Measurements from ENCODE around the gene HMGA1. TPM values are rescaled to one million over a fixed set of nuclear protein-coding genes. Genes with fewer than 3 reads are reported as not detected.
A peak's percentile ranks its signal among the peaks of the same experiment; 100 is the strongest.

HMGA1 gene
- total and polyA plus RNA-seq, 7 donors = 83.5 to 389 (median 134) TPM

DNA sequence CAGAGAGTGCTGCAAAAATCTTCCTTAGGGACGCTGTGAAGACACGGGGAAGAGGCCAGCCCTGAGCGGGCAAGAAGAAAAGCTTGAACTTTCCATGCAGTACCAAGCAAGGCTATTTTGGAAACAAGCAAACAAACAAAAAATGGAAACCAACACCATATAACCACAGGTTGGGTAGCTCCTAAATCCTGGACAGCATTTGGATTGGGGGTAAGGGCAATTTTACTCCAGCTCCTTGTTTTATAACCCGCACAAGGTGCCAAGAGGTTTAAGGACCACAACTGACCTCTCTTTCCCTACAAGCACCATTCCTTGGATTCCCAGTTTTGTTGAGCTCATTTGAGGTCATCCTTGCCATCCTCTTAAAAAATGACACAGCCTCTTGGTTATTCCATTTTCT lies 43.5 kb downstream of the HMGA1 start:
- peak overlapping the region; percentile 83 for H3K27ac ChIP-seq
- H3K4me3 ChIP-seq = no peak overlapping the region
- peaks cover 61% of the 10 kb centered on the region for H3K4me1 ChIP-seq
- H3K36me3 ChIP-seq (ENCODE audit: insufficient read depth in 1 of 2, low read depth in 1 of 2) = peaks cover 0 to 16% of the 10 kb centered on the region in 2 donors
- no peaks in the 10 kb centered on the region for H3K27me3 ChIP-seq (ENCODE audit: insufficient read depth in 3 of 3, low read length in 2 of 3)
- TF ChIP-seq, protein P1, sequence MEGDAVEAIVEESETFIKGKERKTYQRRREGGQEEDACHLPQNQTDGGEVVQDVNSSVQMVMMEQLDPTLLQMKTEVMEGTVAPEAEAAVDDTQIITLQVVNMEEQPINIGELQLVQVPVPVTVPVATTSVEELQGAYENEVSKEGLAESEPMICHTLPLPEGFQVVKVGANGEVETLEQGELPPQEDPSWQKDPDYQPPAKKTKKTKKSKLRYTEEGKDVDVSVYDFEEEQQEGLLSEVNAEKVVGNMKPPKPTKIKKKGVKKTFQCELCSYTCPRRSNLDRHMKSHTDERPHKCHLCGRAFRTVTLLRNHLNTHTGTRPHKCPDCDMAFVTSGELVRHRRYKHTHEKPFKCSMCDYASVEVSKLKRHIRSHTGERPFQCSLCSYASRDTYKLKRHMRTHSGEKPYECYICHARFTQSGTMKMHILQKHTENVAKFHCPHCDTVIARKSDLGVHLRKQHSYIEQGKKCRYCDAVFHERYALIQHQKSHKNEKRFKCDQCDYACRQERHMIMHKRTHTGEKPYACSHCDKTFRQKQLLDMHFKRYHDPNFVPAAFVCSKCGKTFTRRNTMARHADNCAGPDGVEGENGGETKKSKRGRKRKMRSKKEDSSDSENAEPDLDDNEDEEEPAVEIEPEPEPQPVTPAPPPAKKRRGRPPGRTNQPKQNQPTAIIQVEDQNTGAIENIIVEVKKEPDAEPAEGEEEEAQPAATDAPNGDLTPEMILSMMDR (IDR thresholded peaks at IDR 0.05) = no peak
- DNase-seq (no peak), ATAC-seq (no peak)
- 85 to 90% (median 88%) methylated on average over 4 of the region's 4 CpGs for WGBS, 3 donors
- intact Hi-C loops (cut with DNase I) = no loop called here
- no peaks in the 10 kb centered on the region for H3K9me3 ChIP-seq

DNA sequence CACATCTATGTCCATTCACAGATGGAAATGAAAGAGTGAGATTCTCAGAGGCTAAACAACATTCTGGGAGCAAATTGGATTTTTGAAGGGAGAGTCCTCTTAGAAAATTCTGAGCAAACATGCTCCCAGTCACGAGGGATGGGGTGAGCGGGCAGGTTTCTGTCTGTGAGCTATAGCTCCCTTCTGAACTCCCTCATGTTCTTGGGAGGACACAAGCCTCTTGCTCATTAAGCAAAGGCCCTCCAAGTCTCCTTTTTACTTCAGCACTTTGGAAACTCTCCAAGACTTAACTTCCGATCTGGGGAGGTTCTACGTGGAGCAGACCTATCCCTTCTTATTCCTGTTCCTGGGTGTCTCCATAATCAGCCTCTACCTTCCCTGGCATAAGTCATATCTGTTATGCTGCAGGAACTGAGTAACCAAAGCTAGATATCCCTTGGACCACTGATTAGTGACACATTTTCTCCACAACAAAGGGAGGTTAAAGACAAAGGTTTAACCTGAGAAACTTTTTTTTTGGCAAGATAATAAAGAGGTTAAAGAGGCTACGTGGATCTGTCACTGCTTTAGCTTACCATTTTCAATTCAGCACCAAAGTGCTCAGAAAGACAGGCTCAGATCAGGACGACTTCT lies 45.1 kb downstream of the HMGA1 start:
- no peak for DNase-seq
- Histone ChIP-seq H3K27ac (no peak overlapping the region), H3K9me3 (no peaks in the 10 kb centered on the region), H3K4me1 (peaks cover 64% of the 10 kb centered on the region), H3K27me3 (ENCODE audit: insufficient read depth in 3 of 3, low read length in 2 of 3) (no peaks in the 10 kb centered on the region), H3K4me3 (no peak overlapping the region), H3K36me3 (ENCODE audit: insufficient read depth in 1 of 2, low read depth in 1 of 2) (peaks cover 0 to 16% of the 10 kb centered on the region in 2 donors)
- 77 to 84% (median 83%) methylated on average over 6 of the region's 6 CpGs for WGBS, 3 donors
- intact Hi-C loops (cut with DNase I) = no loop called here
- TF ChIP-seq, protein P1 (IDR thresholded peaks at IDR 0.05) = no peak
- ATAC-seq = no peak

DNA sequence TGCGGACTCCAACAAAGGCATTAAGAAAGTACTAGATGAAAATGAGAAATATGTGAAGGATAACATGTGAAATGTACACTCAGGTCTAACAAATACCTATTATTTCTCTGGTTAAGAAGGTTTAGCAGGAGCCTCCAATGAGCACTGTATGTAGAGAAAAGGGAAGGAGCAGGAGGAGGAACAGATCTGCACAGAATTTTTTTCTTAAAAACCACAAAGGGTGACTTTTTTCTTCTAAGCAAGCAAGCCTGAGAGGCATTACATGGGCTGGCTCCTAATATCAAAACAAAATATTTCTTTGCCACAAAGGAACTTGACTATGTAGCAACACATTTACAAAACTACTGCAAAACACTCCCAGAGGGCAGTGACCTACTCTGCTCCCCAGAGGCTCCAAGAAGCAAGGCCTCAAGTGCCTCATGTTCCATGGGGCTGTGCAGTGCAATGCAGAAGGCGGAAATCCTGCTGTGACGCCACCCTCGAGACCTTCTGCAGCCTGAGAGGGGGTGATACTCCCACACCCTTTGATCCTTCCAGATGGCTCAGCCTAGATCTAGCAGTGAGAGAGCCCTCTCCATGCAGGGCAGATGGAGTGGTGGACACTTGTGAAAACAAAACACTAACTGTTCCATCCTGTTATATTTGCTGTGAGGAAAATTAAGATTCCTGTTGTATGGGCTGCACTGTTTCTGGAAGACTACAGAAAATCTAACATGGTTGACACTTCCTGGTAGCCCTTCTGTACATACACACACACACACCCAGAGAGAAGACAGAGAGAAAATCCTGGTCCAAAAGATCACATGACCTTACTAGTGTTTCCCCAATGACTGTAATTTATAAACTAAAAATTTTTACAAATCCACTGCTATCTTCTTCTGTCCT lies 48.1 kb downstream of the HMGA1 start:
- intact Hi-C loops (cut with DNase I) = no loop called here
- DNase-seq = peak; percentile 46 to 79
- Histone ChIP-seq H3K4me1 (peaks cover 60% of the 10 kb centered on the region), H3K9me3 (no peaks in the 10 kb centered on the region), H3K36me3 (ENCODE audit: insufficient read depth in 1 of 2, low read depth in 1 of 2) (peaks cover 4 to 30% of the 10 kb centered on the region in 2 donors), H3K27me3 (ENCODE audit: insufficient read depth in 3 of 3, low read length in 2 of 3) (no peaks in the 10 kb centered on the region), H3K27ac (peak overlapping the region; percentile 38), H3K4me3 (no peak overlapping the region)
- TF ChIP-seq, protein P1 (IDR thresholded peaks at IDR 0.05) = no peak
- ATAC-seq = peak; percentile 17 to 61 (median 49)
- 78 to 81% (median 80%) methylated on average over 4 of the region's 4 CpGs for WGBS, 3 donors

DNA sequence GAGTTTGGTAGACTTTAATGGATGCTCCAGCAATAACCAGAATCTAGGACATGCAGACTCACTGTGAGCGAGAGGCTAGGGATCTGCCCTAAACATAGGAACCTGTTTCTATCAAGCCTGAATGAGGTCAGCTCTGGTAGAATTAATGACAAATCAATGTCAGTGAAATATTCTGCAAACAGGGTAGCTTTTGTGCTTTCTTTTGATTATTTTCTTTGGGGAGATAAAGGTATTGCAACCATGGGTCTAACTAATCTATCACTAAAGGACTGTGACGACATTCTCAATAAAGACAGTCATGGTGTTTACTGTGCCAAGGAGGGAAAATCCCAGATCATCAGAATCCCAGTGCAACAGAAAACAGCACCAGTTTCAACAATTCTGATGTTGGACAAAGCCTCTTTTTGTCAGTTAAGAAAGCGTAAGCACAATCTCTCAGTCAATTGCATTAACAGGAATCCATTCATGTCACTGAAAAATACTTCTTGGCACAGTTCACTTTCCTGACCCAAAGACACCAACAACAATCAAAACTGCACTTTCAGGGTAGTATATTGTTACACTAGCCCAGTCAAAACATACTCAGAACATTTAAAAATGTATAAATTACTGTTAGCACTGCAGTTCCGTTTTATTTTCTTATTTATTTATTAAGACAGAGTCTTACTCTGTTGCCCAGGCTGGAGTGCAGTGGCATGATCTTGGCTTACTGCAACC lies 48.9 kb downstream of the HMGA1 start:
- Histone ChIP-seq H3K27ac (peak overlapping the region; percentile 38), H3K9me3 (no peaks in the 10 kb centered on the region), H3K4me1 (peaks cover 59% of the 10 kb centered on the region), H3K36me3 (ENCODE audit: insufficient read depth in 1 of 2, low read depth in 1 of 2) (peaks cover 4 to 26% of the 10 kb centered on the region in 2 donors), H3K4me3 (no peak overlapping the region), H3K27me3 (ENCODE audit: insufficient read depth in 3 of 3, low read length in 2 of 3) (no peaks in the 10 kb centered on the region)
- ATAC-seq (no peak), DNase-seq (no peak)
- intact Hi-C loops (cut with DNase I) = no loop called here
- TF ChIP-seq, protein P1 (IDR thresholded peaks at IDR 0.05) = no peak
- 67 to 80% (median 67%) methylated on average over 4 of the region's 4 CpGs for WGBS, 3 donors
